GM19351 (cell line): ENCODE results near the gene PLPP7.
"Not testable (repeated sequence)": the region's sequence is repeated elsewhere in the genome, so short reads cannot be mapped to it uniquely, and the experiment has no call there.

Source experiments
- ATAC-seq: cut with Tn5 transposase; IDR thresholded peaks from one replicate; pipeline ENCODE4 v1.9.1; 2021; ENCODE audit warnings: mild to moderate bottlenecking, moderate library complexity; ENCODE audit not compliant: unreplicated experiment

PLPP7 gene

DNA sequence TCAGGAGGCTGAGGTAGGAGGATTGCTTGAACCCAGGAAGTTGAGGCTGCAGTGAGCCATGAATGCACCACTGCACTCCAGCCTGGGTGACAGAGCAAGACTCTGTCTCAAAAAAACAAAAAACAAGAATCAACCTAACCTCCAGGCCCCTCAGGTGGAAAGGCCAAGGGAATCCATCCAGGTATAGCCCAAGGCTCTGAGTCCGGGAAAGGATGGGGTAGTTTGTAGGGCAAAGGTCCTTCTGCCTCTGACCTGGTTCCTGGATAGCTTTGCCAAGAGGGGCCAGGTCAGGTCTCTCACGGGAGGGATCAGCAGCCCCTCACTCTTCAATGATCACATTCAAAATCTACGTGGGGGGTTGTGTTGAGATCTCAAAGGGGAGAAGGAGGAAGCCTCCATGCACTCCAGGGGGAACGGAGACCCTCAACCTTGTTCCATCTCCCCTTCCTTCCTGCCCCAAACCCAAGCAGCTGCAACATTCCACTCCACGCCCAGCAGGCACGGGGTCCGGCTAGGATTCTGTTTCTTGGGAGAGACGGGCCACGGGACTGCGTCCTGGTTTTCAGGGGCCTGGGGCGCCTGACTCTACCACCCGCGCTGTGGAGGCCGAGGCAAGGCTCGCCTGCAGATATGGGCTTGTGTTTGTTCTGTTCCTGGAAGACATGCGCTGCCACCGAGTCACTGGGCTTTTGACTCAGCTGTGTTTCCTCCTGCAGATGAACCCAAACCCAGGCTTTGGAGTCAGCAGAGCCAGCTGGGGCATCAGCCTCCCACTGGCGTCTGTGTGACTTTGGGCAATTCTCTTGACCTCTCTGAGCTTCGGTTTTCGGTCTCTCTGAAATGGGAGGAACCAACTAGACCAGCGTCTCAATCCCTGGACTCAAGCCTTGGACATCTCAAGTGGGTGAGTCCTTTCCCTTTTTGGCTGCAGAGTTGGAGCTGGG, 35.5 kb downstream of the PLPP7 start:
- no peak for ATAC-seq

DNA sequence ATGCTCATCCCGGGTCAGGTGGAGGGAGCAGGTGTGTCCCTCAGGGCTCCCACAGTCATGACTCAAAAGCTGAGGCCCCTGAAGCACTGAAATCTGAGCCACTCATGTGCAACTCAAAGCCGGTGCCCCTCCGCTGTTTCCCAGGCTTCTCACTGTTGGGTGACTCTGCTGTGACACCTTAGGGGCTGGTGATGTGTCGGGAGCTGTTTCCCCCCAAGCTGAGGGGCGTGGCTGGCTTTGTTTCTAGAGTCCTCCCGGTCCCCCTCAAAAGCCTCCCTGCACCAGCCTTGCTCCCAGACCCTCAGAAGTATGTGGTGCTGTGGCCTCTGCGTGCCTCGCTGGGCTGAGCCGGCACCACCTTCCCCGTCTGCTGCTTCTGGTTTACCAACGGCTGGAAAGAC, 39.7 kb downstream of the PLPP7 start:
- ATAC-seq, result no peak

DNA sequence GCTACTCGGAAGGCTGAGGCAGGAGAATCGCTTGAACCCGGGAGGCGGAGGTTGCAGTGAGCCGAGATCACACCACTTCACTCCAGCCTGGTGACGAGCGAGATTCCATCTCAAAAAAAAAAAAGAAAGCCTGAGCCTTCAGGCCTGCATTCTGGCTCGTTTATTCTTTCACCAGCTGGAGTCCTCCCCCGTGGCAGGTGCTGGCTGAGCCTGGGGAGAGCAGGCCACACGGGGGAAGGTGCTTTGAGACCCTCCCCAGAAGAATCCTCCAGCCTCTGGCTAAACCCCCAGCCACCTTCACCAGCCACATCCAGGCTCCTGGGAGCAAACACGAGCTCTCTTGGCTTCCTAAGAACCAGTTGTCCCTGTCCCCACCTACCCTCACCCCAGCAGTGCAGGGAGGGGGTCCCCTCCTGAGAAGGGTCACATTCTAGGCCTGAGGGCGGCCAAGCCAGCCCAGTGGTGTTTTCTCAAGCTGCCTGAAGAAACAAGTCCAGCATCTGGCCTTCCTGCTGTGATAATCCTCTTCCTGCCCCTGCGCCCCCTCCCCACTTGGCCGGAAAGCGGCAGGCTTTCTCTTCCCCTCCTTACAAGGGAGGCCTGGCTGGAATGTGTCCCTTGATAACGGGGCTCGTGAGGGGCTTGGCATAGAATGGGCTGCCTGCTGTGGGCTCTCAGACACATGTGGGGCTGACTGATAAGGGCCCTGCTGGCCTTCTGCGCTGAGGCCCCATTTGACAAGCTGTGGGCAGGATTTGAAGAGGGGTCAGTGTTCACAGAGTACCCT, 41.5 kb downstream of the PLPP7 start:
- ATAC-seq, result no peak

DNA sequence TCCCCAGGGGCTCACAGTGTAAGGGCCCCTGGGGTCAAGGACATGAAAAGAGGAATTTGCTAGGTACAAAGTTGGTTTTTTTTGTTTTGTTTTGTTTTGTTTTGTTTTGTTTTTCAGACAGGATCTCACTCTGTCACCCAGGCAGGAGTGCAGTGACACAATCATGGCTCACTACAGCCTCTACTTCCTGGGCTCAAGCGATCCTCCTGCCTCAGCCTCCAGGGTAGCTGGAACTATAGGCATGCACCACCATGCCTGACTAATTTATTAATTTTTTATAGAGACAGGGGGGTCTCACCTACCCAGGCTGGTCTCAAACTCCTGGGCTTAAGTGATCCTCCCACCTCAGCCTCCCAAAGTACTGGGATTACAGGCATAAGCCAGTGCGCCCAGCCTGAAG, 42.5 kb downstream of the PLPP7 start:
- not testable (repeated sequence) for ATAC-seq

DNA sequence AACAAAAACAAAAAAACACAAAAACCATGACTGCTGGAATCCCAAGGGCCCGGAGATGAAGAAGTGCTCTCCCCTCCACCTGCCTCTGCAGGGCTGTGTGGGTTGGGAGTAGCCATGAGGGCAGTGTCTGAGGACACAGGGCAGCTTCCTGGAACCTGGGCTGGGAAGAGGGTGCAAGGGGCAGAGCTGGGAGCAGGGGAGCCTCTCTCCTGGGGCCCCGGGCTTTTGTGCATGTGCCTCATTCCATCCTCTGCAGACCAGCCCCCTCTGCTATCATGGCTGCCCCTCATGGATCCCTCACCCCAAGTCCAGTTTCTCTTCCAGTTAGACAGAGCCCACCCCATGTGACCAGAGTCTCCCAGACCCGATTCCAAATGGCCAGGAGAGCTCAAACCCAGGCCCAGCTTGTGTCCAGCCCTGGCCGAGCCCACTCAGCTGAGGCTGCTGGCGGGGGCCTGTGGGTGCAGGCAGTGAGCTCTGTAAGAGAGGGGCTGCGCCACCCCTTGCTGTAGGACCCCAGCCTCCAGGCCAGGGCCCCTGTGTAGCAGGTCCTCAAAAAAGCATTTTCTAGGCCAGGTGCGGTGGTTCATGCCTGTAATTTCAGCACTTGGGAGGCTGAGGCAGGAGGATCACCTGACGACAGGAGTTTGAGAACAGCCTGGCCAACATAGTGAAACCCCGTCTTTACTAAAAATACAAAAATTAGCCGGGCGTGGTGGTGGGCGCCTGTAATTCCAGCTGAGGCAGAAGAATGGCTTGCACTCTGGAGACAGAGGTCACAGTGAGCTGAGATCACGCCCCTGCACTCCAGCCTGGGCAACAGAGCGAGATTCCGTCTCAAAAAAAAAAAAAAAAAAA, 44.5 kb downstream of the PLPP7 start:
- ATAC-seq, result no peak

DNA sequence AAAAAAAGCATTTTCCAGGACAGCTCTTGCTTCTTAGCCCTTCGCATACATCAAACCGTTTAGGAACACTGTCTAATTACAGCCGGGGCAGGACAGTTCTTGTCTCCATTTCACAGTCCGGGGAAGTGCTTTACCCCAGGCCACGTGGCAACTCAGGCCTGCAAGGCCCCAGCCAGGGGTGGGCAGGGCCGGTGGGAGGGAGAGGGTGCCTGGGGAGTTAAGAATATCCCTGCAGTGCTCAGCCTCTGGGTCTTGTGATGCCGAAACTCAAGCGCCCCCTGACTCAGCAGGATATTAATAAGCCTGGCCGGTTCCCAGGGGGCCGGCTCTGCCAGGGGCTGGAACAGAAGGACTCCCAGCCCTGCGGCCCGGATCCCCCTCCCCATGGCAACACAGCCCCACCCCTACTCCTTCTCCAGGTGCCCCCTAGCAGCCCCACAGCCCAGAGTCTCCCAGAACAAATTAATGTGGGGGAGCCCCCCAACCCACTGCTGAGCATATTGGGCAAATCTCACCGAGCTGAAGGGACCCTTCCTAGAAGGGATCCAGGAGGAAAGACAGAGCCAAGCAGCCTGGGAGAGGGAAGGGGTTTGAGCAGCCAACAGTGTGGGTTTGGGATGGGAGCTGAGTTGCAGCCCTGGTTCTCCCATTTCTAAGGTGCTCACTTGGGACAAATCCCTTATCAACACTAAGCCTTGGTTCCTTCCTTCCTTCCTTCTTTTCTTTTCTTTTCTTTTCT, 45.3 kb downstream of the PLPP7 start:
- no peak for ATAC-seq

DNA sequence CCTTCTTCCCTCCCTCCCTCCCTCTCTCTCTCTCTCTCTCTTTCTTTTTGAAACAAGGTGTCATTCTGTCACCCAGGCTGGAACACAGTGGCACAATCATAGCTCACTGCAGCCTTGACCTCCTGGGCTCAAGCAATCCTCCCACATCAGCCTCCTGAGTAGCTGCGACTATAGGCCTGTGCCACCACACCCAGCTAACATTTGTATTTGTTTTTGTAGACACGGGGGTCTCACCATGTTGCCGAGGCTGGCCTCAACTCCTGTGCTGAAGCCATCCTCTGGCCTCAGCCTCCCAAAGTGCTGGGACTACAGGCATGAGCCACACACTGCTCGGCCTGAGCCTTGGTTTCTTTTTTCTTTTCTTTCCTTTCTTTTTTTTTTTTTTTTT, 45.8 kb downstream of the PLPP7 start:
- no peak for ATAC-seq

DNA sequence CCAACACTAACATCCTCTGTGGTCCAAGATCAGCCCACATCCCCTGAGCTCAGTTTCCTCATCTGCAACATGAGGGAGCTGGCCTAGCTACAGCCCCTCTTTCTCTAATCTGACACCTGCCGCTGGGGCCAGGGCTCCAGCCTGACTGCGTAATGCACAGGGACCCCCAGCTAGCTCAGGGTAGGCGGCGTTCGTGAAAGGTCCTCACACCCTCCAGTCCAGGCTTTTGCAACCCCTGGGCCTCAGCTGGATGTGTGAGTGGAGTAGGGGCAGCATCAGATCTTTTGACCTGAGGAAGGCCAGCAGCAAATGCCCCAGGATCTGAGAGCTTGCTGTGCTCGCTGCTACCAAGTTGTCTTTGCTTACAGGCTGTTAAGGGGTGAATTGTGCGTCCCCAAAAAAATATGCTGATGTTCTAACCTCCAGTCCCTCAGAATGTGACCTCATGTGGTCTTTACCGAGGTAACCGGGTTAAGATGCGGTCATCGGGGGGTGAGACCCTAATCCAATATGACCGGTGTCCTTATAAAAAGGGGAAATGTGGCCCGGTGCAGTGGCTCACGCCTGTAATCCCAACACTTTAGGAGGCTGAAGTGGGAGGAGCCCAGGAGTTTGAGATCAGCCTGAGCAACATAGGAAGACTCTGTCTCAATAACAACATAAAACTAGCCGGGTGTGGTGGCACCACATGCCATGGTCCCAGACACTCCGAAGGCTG, 47.8 kb downstream of the PLPP7 start:
- ATAC-seq, result no peak

DNA sequence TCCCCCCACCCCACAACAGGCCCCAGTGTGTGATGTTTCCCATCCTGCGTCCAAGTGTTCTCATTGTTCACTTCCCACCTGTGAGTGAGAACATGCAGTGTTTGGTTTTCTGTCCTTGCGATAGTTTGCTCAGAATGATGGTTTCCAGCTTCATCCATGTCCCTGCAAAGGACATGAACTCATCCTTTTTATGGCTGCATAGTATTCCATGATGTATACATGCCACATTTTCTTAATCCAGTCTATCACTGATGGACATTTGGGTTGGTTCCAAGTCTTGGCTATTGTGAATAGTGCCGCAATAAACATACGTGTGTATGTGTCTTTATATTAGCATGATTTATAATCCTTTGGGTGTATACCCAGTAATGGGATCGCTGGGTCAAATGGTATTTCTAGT, 49.7 kb downstream of the PLPP7 start:
- not testable (repeated sequence) for ATAC-seq

DNA sequence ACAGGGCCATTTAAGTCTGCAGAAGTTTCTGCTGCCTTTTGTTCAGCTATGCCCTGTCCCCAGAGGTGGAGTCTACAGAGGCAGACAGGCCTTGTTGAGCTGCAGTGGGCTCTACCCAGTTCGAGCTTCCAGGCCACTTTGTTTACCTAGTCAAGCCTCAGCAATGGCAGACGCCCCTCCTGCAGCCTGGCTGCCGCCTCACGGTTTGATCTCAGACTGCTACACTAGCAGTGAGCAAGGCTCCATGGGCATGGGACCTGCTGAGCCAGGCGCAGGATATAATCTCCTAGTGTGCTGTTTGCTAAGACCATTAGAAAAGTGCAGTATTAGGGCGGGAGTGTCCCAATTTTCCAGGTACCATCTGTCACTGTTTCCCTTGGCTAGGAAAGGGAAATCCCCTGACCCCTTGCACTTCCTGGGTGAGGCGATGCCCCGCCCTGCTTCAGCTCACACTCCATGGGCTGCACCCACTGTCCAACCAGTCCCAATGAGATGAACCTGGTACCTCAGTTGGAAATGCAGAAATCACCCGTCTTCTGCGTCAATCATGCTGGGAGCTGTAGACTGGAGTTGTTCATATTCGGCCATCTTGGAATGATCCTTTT, 55.5 kb downstream of the PLPP7 start:
- not testable (repeated sequence) for ATAC-seq

DNA sequence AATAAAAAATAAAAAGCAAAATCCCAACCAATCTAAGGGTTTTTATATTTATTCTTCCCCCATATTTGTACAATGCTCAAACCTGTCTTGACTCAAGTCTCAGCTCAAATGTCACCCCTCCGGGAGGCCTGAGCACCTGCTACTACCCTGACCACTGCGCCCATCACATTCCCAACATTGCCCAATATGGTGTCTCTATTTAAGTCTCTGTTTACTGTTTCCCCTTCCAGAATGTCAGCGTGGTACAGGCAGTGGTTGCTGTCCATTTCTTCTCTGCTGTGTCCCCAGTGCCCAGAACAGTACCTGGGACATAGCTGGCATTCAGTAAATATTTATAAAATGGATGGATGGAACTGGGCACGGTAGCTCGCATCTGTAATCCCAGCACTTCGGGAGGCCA, 57.0 kb downstream of the PLPP7 start:
- no peak for ATAC-seq

DNA sequence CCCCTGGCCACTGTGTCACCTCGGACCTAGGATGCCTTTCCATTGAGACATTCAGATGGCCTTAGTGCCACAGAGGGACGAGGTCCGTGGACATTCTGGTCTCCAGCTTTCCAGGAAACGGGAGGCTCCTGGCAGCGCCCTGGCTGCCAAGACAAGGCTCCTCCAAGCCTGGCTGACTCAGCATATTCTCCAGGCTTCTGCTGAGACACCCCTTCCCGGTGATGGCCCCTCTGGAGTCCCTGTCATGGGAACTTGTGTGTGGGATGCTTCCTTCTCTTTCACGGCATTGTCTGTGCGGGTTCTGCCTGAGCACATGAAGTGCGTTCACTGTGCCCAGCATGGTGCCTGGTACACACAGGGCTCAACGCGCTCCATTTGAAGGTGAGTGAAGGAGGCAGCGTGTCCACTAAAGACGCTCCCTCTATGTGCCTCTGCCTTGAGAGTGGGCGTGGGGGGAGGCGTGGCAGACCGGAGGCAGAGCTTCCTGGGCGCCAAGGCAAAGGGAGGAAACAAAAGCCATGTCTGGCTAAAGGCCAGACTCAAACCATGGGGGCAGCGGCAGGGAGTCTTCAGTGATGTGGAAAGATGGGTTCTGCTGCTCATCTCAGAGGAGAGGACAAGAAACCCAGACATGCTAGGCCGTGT, 58.0 kb downstream of the PLPP7 start:
- no peak for ATAC-seq

DNA sequence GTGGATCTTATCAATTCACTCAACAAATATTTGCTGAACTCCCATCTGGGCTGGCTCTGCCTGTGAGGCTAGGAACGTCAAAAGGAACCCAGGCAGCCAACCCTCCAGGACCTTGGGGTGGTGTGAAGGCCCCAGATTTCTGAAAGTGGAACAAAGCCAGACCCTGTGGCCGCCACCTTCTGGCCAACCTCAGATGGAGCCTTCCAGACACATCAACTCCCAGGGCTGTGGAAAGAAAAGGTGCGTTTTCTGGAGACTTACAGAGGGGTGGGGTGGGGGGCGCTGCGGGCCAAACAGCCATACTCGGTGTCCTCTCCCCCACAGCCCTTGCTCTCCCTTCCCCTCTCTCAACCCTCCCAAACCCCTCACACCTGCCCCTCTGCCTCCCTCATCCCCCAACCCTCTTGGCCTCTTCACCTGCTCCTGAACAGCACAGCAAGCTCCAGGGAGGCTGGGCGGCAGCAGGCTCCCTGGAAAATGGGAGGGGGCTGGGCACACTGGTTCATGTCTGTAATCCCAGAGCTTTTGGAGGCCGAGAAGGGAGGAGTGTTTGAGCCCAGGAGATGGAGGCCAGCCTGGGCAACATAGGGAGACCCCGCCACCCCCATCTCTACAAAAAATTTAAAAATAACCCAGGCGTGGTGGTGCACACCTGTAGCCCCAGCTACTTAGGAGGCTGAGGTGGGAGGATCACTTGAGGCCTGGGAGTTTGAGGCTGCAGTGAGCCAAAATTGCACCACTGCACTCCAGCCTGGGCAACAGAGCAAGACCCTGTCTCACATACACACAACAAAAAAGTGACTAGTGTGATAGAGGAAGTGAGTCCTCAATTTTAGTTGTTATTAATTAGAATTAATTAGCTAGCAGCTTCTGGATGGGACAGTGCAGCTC, 59.4 kb downstream of the PLPP7 start:
- ATAC-seq, result no peak

DNA sequence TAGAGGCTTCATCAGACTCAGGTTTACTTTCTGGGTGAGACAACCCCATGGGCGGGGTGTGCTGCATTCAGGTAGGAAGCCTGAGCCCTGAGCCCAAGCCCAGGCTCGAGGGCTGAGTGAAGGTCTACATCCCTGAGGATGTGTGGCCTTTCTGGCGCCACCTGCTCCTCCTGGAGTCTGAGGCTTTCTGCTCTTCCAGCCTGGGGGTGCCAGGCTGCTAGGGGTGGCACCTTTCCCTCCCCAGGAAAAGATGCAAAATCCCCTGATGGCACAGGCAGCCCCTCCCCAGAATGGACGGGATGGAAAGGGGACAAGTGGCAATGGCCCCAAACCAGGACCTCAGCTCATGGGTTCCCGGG, 60.0 kb downstream of the PLPP7 start:
- no peak for ATAC-seq

DNA sequence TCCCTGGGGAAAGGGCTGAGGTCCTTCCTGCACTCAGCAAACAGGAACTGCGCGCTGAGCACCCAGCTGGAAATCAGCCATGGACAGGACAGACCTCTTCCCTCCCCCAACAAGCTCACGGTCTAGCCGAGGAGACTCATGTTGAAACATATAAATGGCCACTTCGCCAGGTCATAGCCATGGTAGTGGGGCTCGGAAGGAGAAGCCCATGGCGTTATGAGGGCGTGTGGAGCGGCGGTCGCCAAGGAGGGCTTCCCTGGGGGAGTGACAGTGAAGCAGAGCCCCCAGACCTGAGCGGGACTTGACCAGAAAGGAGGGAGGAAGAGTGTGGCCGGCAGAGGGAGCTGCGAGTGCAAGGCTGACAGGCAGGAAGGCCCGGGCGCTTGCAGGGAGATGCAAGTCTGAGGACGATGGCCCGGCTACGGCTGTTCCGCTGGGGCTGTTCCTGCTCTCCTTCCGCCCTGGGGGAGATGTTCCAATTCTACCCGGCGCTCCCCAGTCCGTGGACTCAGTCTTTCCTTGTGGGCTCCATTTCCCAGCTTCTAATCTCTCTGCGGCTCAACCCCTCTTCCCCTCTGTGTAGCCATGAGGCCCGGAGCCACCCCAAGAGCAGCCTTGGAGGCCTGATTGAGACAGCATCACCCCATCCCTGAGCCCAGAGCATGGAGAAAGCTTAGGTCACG, 60.5 kb downstream of the PLPP7 start:
- no peak for ATAC-seq

DNA sequence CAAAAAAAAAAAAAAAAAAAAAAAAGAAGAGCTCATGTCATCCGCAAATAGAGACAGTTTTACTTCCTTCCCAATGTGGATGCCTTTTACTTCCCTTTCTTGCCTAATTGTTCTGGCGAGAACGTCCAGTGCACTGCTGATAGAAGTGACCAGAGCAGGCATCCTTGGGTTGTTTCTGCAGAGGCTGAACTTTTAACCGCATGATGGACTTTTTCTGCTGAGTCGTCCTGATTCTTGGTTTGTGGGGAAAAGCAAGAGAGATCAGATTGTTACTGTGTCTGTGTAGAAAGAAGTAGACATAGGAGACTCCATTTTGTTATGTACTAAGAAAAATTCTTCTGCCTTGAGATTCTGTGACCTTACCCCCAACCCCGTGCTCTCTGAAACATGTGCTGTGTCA, 67.0 kb downstream of the PLPP7 start:
- ATAC-seq, result not testable (repeated sequence)

DNA sequence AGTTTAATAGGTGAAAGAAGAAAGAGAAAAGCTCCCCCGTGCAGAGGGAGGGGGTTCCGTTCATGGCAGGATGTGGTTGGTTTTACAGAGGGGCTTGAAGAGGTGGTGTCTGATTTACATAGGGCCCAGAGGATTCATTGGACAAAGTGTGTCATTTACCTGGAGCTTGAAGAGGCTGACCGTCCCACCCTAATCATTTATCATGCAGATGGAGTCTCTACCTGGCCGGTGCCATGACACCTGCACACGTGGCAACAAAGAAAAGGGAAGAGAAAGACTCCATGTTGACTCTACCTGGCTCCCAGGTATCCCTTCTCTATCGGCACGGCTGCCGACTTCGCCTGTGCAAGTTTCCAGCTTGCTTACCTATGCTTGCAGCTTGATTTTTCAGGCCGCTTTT, 69.0 kb downstream of the PLPP7 start:
- ATAC-seq, result no peak
